K562 (cell line): ENCODE data around the gene CHMP2A. TPM values are rescaled to one million over a fixed set of nuclear protein-coding genes. Genes with fewer than 3 reads are reported as not detected.

Experiments used
- BCOR ChIP-seq: fragments of 450-650 bp; IDR thresholded peaks from 2 replicates; pipeline ENCODE4 v1.6.1; 2016
- DPF2 ChIP-seq: fragments of 450-650 bp; IDR thresholded peaks from 2 replicates; pipeline ENCODE4 v1.6.1; 2016
- TCF7L2 ChIP-seq: fragments of 150-350 bp; IDR thresholded peaks from 2 replicates; pipeline ENCODE4 v1.6.1; 2016; ENCODE audit warnings: low read depth, mild to moderate bottlenecking, low read length, moderate library complexity
- ZC3H11A ChIP-seq: IDR thresholded peaks from 2 replicates; pipeline ENCODE4 v1.6.1; 2012; ENCODE audit warnings: low read depth, low read length, improper control_type of control experiment
- ZC3H4 ChIP-seq: sonication (generic); formaldehyde crosslinking; IDR thresholded peaks from 2 replicates; pipeline ENCODE4 v1.9.0; 2021; ENCODE audit warnings: missing genetic modification reagents, borderline replicate concordance
- ZNF124 ChIP-seq: sonication (generic); formaldehyde crosslinking; IDR thresholded peaks from 2 replicates; pipeline ENCODE4 v1.8.1; 2022; ENCODE audit warnings: missing genetic modification reagents
- ZNF140 ChIP-seq: fragments of 250-450 bp; sonication (Bioruptor Pico); IDR thresholded peaks from 2 replicates; pipeline ENCODE4 v1.8.0; 2021; ENCODE audit warnings: moderate library complexity, mild to moderate bottlenecking, inconsistent platforms
- ZNF507 ChIP-seq: conservative IDR thresholded peaks from 2 replicates; pipeline ENCODE4 v1.6.1; 2017; ENCODE audit warnings: missing genetic modification characterization, missing compliant biosample characterization
- polyA plus RNA-seq, 8 experiments: library from polyadenylated mRNA; depleted of rRNA in 4 of 8; stranded (reverse) in 5 of 8; unstranded in 3 of 8; fragments of >200 nt; fragmentation: Nextera tagmentation in 2 of 8; fragmentation: Illumina TruSeq in 1 of 8; extraction: Ambion mirVana in 2 of 8; extraction: Trizol in 1 of 8; gene quantifications; 2 replicates each; pipeline versions ENCODE4 v1.2.1 to v1.2.3, GENCODE V29; 2011 to 2014; ENCODE audit warnings: inconsistent platforms in 1 of 8, missing spikeins in 1 of 8
- total RNA-seq, 7 experiments: library from RNA; depleted of rRNA in 6 of 7; stranded (reverse); fragments of >200 nt in 6 of 7; fragmentation: Illumina TruSeq in 2 of 7; extraction: Trizol in 2 of 7; gene quantifications; 2 replicates each; pipeline versions ENCODE4 v1.2.1 to v1.2.3, GENCODE V29; 2011 to 2021; ENCODE audit warnings: low replicate concordance in 1 of 7
- TF ChIP-seq, protein P1 (sequence below): sonication (generic); formaldehyde crosslinking; IDR thresholded peaks from 2 replicates; pipeline ENCODE4 v1.8.1; 2023; ENCODE audit warnings: mild to moderate bottlenecking, missing genetic modification reagents
- TF ChIP-seq, protein P2 (sequence below): sonication (generic); formaldehyde crosslinking; IDR thresholded peaks from 2 replicates; pipeline ENCODE4 v1.8.0; 2023; ENCODE audit warnings: missing genetic modification reagents, mild to moderate bottlenecking, borderline replicate concordance
- TF ChIP-seq, protein P3 (sequence below): fragments of 150-350 bp; IDR thresholded peaks from 2 replicates; pipeline ENCODE4 v1.6.1; 2014; ENCODE audit warnings: low read depth, mild to moderate bottlenecking, low read length, borderline replicate concordance
- TF ChIP-seq, protein P4 (sequence below): IDR thresholded peaks from 3 replicates; pipeline ENCODE4 v1.6.1; 2011; ENCODE audit warnings: borderline replicate concordance, mild to moderate bottlenecking; ENCODE audit not compliant: insufficient read length, insufficient read depth

Gene CHMP2A
- total and polyA plus RNA-seq, 9 of the 15 experiments (the other 6 are each of a cell fraction or from before 2014, with no cell fraction given), result 57.6 to 159 (median 87.2) TPM

DNA sequence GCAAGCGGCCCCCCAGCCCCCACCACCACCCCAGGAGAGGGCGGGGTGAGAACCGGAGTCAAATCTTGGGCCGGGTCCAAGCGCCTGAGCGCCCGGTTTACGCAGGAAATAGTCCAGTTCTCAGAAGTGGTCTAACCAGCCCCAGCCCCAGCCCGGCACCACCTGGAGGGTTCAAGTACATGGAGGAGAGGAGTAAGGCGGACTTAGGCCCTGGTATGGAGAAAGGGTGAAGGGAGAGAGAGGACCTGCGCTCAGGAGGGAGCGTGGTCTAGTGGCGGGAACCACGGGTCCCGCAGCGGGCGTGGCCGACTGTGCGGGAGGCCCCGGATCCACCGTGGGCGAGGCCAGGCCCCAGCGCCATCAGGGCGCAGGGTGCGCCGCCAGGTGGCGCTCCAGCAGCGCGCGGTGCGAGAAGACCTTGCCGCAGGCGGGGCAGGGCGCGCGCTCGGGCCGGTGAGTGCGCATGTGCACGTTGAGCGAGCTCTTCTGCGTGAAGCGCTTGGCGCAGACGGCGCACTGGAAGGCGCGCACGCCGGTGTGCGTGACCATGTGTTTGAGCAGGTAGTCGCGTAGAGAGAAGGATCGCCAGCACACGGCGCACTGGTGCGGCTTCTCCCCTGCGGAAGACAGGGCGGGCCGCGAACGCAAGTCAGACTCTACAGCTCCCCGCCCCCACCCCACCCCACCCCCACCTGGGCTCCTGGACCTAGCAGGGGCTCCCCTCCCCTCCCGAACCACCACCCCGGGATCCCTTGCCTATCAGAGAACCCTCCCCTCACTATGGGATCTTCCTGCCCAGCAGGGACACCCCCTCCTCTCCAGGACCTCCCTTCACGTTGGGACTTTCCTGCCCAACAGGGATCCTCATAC lies 41.0 kb downstream of the CHMP2A start (continued):
- TF ChIP-seq, protein P1, sequence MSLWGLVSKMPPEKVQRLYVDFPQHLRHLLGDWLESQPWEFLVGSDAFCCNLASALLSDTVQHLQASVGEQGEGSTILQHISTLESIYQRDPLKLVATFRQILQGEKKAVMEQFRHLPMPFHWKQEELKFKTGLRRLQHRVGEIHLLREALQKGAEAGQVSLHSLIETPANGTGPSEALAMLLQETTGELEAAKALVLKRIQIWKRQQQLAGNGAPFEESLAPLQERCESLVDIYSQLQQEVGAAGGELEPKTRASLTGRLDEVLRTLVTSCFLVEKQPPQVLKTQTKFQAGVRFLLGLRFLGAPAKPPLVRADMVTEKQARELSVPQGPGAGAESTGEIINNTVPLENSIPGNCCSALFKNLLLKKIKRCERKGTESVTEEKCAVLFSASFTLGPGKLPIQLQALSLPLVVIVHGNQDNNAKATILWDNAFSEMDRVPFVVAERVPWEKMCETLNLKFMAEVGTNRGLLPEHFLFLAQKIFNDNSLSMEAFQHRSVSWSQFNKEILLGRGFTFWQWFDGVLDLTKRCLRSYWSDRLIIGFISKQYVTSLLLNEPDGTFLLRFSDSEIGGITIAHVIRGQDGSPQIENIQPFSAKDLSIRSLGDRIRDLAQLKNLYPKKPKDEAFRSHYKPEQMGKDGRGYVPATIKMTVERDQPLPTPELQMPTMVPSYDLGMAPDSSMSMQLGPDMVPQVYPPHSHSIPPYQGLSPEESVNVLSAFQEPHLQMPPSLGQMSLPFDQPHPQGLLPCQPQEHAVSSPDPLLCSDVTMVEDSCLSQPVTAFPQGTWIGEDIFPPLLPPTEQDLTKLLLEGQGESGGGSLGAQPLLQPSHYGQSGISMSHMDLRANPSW, result no peak
- TF ChIP-seq ZC3H11A (no peak), TCF7L2 (no peak), BCOR (no peak), DPF2 (0 out of 2 replicates have a peak, but pooled peaks have one; percentile 11), ZC3H4 (no peak), ZNF507 (tag) (no peak), ZNF124 (no peak), ZNF140 (CRISPR knock-in tag) (no peak)
- TF ChIP-seq, protein P2, sequence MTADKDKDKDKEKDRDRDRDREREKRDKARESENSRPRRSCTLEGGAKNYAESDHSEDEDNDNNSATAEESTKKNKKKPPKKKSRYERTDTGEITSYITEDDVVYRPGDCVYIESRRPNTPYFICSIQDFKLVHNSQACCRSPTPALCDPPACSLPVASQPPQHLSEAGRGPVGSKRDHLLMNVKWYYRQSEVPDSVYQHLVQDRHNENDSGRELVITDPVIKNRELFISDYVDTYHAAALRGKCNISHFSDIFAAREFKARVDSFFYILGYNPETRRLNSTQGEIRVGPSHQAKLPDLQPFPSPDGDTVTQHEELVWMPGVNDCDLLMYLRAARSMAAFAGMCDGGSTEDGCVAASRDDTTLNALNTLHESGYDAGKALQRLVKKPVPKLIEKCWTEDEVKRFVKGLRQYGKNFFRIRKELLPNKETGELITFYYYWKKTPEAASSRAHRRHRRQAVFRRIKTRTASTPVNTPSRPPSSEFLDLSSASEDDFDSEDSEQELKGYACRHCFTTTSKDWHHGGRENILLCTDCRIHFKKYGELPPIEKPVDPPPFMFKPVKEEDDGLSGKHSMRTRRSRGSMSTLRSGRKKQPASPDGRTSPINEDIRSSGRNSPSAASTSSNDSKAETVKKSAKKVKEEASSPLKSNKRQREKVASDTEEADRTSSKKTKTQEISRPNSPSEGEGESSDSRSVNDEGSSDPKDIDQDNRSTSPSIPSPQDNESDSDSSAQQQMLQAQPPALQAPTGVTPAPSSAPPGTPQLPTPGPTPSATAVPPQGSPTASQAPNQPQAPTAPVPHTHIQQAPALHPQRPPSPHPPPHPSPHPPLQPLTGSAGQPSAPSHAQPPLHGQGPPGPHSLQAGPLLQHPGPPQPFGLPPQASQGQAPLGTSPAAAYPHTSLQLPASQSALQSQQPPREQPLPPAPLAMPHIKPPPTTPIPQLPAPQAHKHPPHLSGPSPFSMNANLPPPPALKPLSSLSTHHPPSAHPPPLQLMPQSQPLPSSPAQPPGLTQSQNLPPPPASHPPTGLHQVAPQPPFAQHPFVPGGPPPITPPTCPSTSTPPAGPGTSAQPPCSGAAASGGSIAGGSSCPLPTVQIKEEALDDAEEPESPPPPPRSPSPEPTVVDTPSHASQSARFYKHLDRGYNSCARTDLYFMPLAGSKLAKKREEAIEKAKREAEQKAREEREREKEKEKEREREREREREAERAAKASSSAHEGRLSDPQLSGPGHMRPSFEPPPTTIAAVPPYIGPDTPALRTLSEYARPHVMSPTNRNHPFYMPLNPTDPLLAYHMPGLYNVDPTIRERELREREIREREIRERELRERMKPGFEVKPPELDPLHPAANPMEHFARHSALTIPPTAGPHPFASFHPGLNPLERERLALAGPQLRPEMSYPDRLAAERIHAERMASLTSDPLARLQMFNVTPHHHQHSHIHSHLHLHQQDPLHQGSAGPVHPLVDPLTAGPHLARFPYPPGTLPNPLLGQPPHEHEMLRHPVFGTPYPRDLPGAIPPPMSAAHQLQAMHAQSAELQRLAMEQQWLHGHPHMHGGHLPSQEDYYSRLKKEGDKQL (CRISPR knock-in tag), result no peak
- TF ChIP-seq, protein P3, sequence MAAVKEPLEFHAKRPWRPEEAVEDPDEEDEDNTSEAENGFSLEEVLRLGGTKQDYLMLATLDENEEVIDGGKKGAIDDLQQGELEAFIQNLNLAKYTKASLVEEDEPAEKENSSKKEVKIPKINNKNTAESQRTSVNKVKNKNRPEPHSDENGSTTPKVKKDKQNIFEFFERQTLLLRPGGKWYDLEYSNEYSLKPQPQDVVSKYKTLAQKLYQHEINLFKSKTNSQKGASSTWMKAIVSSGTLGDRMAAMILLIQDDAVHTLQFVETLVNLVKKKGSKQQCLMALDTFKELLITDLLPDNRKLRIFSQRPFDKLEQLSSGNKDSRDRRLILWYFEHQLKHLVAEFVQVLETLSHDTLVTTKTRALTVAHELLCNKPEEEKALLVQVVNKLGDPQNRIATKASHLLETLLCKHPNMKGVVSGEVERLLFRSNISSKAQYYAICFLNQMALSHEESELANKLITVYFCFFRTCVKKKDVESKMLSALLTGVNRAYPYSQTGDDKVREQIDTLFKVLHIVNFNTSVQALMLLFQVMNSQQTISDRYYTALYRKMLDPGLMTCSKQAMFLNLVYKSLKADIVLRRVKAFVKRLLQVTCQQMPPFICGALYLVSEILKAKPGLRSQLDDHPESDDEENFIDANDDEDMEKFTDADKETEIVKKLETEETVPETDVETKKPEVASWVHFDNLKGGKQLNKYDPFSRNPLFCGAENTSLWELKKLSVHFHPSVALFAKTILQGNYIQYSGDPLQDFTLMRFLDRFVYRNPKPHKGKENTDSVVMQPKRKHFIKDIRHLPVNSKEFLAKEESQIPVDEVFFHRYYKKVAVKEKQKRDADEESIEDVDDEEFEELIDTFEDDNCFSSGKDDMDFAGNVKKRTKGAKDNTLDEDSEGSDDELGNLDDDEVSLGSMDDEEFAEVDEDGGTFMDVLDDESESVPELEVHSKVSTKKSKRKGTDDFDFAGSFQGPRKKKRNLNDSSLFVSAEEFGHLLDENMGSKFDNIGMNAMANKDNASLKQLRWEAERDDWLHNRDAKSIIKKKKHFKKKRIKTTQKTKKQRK, result no peak
- TF ChIP-seq, protein P4, sequence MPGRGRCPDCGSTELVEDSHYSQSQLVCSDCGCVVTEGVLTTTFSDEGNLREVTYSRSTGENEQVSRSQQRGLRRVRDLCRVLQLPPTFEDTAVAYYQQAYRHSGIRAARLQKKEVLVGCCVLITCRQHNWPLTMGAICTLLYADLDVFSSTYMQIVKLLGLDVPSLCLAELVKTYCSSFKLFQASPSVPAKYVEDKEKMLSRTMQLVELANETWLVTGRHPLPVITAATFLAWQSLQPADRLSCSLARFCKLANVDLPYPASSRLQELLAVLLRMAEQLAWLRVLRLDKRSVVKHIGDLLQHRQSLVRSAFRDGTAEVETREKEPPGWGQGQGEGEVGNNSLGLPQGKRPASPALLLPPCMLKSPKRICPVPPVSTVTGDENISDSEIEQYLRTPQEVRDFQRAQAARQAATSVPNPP, result no peak
